Activated CD4-positive, CD25-positive, alpha-beta regulatory T cell treated with anti-CD3 and anti-CD28 coated beads, Interleukin-2, amount 50 U/mL, for 24 hours (primary cell): Measurements from ENCODE around the gene CPNE4.
"Not testable (repeated sequence)": the region's sequence is repeated elsewhere in the genome, so short reads cannot be mapped to it uniquely, and the experiment has no call there.

Source experiments
- ATAC-seq, 2 donors: fragments of 150-1000 bp; cut with Tn5 transposase; one replicate each; pipeline ENCODE4 v1.10.0; 2021; ENCODE audit warnings: mild to moderate bottlenecking in 1 of 2, moderate library complexity in 1 of 2

The CPNE4 gene

GRCh38 chr3:131518680-131519079, 516.1 kb downstream of the CPNE4 start:
- ATAC-seq = no peak

DNA sequence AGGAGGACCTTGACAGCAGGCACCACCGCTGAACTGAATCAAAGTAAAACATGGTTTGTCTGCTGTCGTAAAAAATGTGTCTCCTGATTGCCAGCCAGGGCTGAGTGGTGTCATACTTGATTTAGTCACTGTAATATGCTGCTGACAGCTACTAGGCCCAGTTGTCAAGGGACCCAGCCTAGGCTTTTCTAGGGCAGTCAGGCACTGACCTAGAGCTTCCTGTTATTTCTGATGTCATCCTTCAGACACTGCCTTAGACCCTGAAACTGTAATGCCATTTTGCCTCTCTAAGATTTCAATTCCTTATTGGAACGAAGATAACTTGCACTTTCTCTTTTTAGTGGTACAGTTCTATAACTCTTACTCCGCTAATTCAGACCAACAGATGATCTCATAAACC, 529.4 kb downstream of the CPNE4 start:
- ATAC-seq = no peak

DNA sequence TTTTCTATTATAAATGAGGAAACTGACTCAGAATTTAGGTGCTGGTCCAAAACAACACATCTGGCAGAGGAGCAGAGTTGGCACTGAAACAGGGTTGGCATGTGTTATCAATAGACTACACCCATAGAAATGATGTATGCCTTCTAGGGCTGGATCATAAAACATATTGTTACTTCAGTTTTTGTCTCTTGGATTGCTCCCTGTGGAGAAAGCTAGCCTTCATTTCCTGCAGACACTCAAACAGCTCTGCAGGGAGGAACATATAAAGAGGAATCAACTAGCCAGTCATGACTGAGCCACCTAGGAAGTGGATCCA, 531.5 kb downstream of the CPNE4 start:
- no peak for ATAC-seq

DNA sequence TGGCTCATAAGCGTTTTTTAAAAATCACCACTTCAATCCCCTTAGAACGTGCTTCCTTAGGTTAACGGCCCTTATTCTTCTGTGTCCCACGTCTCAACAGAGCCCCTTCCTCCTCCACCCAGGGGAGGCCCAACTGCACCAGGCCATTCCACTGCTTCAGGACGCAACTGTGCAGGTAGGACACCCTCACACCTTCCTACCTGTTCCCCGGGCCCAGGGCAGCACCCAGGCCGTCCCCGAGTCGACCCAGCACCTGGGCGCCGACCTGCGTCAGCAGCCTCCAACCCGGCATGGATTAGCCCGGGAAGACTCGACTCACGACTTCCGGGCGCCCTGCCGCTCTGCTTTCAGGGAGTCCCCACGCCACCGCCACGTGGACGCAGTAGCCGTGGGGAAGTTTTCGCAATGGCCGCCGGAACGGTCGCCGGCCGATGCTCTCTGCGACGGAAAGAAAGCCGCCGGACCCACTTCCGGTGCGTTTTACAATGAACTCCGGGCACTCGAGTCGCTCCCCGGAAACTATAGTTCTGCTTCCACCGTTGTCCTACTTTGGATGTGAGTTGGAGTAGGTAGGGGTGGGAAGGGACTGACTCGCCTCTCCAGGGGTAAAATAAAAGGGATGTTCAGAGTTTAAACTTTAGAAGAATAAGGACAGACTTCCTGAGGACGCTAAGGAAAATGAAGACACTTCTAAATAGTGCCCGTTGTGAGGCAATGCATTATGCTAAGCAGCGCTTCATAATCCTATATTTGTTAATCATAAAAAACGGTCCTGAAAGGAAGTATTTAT, 532.1 kb downstream of the CPNE4 start, which contains the start of gene MRPL3:
Gene MRPL3, minus strand, starts transcription at position 442 of the 790 bp plus-strand sequence. Its CDS starts 150 bp downstream, at position 292.
- ATAC-seq = peak; percentile 95

- no peak for ATAC-seq
Observed at GRCh38 chr3:131501949-131502348, 532.9 kb downstream of the CPNE4 start.

GRCh38 chr3:131494706-131495105, 540.1 kb downstream of the CPNE4 start:
- ATAC-seq = no peak

DNA sequence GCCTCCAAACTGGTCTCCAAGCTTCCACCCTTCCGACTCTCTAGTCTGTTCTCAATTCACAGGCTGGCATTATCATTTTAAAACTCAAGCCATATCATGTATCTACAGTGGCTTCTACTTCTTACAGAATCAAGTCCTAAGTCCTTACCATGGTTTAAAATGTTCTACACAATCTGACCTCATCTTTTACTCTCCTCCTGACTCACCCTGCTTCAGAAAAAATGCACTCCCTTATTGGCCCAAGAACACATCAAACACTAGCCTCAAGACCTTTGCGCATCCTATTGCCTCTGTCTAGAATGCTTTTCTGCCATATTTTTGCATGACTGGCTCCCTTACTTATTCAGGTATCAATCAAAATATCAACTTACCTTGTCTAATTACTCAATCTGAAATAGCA, 543.0 kb downstream of the CPNE4 start:
- no peak for ATAC-seq

GRCh38 chr3:131491084-131491483, 543.7 kb downstream of the CPNE4 start:
- no peak for ATAC-seq

GRCh38 chr3:131486545-131486944, 548.3 kb downstream of the CPNE4 start:
- not testable (repeated sequence) for ATAC-seq

- no peak for ATAC-seq
Observed at GRCh38 chr3:131485119-131485518, 549.7 kb downstream of the CPNE4 start.

DNA sequence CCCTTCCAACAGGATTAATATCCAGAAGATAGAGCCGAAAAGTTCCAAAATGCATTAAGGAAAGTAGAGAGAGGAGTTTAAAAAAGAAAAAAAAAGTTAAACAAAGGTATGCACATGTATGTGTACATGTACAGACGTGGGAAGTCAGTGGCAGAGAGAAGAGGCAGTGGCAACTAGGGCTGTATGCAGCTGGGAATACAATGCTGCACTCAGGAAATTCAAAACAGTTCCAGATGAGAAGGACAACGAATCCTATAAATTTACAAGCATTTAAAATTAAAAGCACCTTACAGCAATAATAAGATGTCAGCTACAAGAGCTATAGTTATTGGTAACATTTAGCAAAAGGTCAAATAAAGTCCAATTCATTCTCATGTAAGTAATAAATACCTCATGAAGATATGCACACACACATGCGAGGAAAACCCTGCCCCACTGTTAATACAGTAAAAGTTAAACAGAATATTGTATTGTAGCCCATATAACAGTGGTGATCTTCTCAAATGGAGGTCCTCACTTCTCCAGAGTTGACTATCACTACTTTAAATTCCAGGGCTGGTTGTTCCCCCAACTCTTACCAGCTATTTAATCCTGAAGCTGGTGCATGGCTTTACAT, 550.2 kb downstream of the CPNE4 start:
- no peak for ATAC-seq
